ENCODE measurements around the gene CDKN2B. TPM values are rescaled to one million over a fixed set of nuclear protein-coding genes. Genes with fewer than 3 reads are reported as not detected.

The CDKN2B gene
- total RNA-seq, 4 donors from 2014 or later = 4.5 to 25.1 (median 15.6) TPM

DNA sequence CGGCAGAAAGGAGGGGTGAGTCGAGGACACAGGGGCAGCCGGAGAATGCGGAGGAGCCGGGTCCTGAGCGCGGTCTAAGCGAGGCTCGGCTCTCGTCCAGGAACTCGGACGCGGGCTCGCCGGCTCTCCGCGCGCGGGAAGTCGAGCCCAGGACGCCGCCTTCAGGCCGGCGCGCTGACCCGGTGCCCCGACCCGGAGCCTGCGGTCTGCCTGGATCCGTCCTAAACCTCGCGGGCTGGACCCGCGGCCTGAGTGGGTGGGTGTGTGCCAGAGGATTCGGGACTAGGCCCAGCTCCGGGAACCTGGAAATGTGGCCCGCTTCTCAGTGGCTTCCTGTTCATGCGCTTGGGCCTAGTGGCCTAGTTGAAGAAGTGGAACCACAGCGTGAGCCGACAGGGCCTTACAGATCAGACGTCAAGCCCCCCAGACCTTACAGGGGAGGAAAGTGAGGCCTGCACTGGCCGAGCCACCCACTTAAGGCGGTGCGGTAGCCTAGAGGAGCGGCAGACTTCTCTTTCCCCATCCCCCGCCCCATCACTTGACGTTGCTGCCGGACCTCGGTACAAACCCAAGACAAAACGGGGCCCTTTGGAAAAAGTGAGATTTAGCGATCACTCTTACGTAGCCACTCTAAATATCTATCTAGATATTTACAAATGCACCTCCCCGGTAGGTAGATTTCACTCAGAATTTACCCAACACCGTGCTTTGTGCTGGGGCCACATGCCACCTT is 13.3 kb downstream of the CDKN2B start:
- Histone ChIP-seq H3K4me1 (peaks cover 4 to 5% of the 10 kb centered on the region in 2 donors), H3K36me3 (no peaks in the 10 kb centered on the region), H3K4me3 (peak overlapping the region; percentile 76 to 95 (median 82)), H3K9me3 (no peaks in the 10 kb centered on the region), H3K27me3 (peaks cover 4 to 24% (median 24%) of the 10 kb centered on the region in 3 donors), H3K27ac (peak overlapping the region in 3 of 4 donors; percentile 49 to 60 (median 51))
- DNase-seq (no peak), ATAC-seq (peak; percentile 40 to 57)
- in situ Hi-C loops (cut with MboI; ENCODE audit: low sequenced_read_pairs in 4 of 4) (loop anchor here in 2 of 4 donors (25.0 kb wide), 1 partner anchor 659 kb away; the partner anchor contains the start of gene KLHL9 (in 2 of the 2)), intact Hi-C loops (cut with DNase I; ENCODE audit: low total_unique reads) (loop anchor here (2.0 kb wide), 1 partner anchor 13 kb away; the partner anchor contains the start of gene CDKN2B)
- TF ChIP-seq, protein P1, sequence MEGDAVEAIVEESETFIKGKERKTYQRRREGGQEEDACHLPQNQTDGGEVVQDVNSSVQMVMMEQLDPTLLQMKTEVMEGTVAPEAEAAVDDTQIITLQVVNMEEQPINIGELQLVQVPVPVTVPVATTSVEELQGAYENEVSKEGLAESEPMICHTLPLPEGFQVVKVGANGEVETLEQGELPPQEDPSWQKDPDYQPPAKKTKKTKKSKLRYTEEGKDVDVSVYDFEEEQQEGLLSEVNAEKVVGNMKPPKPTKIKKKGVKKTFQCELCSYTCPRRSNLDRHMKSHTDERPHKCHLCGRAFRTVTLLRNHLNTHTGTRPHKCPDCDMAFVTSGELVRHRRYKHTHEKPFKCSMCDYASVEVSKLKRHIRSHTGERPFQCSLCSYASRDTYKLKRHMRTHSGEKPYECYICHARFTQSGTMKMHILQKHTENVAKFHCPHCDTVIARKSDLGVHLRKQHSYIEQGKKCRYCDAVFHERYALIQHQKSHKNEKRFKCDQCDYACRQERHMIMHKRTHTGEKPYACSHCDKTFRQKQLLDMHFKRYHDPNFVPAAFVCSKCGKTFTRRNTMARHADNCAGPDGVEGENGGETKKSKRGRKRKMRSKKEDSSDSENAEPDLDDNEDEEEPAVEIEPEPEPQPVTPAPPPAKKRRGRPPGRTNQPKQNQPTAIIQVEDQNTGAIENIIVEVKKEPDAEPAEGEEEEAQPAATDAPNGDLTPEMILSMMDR (IDR thresholded peaks at IDR 0.05 in 4 of 5, conservative IDR thresholded peaks at IDR 0.05 in 1 of 5) = peak in 1 of 5 experiments; percentile 16
- no peak for TF ChIP-seq POLR2A (IDR thresholded peaks at IDR 0.05)

DNA sequence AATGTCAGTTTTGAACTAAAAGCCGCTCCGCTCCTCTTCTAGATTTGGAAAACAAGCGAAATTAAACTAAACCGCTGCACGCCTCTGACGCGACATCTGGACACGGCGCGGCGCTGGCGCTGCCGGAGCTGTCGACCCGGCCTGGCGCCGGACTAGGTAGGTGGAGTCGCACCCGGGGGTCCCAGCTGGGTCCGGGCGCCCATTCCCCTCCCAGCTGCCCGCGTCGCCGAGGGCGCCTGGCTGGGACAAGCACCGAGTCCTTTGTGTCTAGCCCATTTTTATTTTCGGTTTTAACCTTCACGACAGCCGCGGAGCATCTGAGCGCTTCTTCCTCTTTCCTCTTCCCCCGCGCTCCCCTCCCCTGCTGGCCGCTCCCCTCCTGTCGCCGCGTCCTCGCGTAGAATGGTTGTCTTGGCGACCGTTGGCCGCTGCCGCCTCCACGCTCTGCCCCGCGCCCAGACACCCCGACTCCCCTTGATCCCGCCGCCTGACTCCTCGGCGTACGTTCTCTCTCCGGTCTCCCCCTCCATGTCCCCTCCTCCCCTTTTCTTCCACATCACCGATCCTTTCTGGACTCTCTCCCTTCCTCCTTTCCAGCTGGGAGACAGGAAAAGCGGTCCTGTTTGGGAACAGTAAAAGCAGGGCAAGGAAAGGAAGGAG is 14.0 kb downstream of the CDKN2B start:
- ATAC-seq (peak; percentile 62 to 74), DNase-seq (peak in 1 of 2 donors; percentile 45)
- no peaks in the 10 kb centered on the region for H3K9me3 ChIP-seq
- no peak for TF ChIP-seq POLR2A (IDR thresholded peaks at IDR 0.05)
- TF ChIP-seq, protein P1 (IDR thresholded peaks at IDR 0.05 in 4 of 5, conservative IDR thresholded peaks at IDR 0.05 in 1 of 5) = no peak
- H3K27ac ChIP-seq = peak overlapping the region; percentile 44 to 60 (median 50)
- no peaks in the 10 kb centered on the region for H3K36me3 ChIP-seq
- intact Hi-C loops (cut with DNase I; ENCODE audit: low total_unique reads) = loop anchor here (2.0 kb wide), 1 partner anchor 14 kb away; the partner anchor contains the start of gene CDKN2B
- peak overlapping the region; percentile 76 to 95 (median 82) for H3K4me3 ChIP-seq
- in situ Hi-C loops (cut with MboI; ENCODE audit: low sequenced_read_pairs in 4 of 4) = loop anchor here in 2 of 4 donors (25.0 kb wide), 1 partner anchor 658 kb away; the partner anchor contains the start of gene KLHL9 (in 2 of the 2)
- H3K27me3 ChIP-seq = peaks cover 8 to 29% (median 26%) of the 10 kb centered on the region in 3 donors
- peaks cover 4 to 5% of the 10 kb centered on the region in 2 donors for H3K4me1 ChIP-seq

DNA sequence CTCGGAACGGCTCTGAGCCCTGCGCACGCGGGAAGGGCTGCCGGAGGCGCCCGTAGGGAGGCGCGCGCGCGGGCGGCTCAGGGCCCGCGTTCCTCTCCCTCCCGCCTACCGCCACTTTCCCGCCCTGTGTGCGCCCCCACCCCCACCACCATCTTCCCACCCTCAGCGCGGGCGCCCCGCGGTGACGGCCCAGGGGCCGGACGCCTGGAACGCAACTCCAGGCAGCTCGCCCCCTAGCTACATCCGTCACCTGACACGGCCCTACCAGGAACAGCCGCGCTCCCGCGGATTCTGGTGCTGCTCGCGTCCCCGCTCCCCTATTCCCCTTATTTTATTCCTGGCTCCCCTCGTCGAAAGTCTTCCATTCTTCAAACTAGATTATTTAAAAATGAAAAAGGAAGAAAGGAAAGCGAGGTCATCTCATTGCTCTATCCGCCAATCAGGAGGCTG is 14.5 kb downstream of the CDKN2B start, which contains the start of gene CDKN2B-AS1:
Gene CDKN2B-AS1 (plus strand): TSS at position 236 of the 450 bp plus-strand sequence.
- peak within 1 kb of the TSS; percentile 76 to 95 (median 82) for H3K4me3 ChIP-seq
- TF ChIP-seq POLR2A (IDR thresholded peaks at IDR 0.05) = no peak
- H3K27ac ChIP-seq = peak within 1 kb of the TSS; percentile 44 to 60 (median 50)
- H3K4me1 ChIP-seq = peaks cover 4 to 5% of the 10 kb centered on the region in 2 donors
- H3K9me3 ChIP-seq = no peaks in the 10 kb centered on the region
- no peaks in the 10 kb centered on the region for H3K36me3 ChIP-seq
- H3K27me3 ChIP-seq = peaks cover 14 to 34% (median 32%) of the 10 kb centered on the region in 3 donors
- no peak for DNase-seq
- in situ Hi-C loops (cut with MboI; ENCODE audit: low sequenced_read_pairs in 4 of 4) (loop anchor here in 2 of 4 donors (25.0 kb wide), 1 partner anchor 657 kb away; the partner anchor contains the start of gene KLHL9 (in 2 of the 2)), intact Hi-C loops (cut with DNase I; ENCODE audit: low total_unique reads) (loop anchor here (1.0 to 5.0 kb wide), 3 partner anchors 14 to 182 kb away; partner anchors contain the start of gene CDKN2B)
- ATAC-seq = peak; percentile 41 to 44

DNA sequence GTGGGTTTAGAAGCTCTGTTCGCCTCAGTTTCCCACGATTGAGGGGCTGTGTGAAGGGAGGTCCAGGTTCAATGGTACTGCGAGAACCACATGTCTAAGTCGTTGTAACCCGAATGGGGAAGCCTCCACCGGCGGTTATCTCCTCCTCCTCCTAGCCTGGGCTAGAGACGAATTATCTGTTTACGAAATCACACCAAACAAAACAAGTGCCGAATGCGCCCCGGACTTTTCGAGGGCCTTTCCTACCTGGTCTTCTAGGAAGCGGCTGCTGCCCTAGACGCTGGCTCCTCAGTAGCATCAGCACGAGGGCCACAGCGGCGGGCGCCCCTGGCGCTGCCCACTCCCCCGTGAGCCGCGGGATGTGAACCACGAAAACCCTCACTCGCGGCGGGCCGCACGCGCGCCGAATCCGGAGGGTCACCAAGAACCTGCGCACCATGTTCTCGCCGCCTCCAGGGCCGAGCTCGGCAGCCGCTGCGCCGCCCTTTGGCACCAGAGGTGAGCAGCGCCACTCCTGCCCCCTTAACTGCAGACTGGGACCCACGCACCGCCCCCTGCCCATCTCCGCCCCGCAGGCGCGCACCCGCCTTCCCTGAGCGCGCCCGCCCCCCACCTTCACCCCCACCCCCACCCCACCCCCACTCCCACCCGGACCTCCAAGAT is 15.1 kb downstream of the CDKN2B start, which contains the start of gene CDKN2A:
Gene CDKN2A (minus strand): TSS at position 500 of the 663 bp plus-strand sequence.
- no peaks in the 10 kb centered on the region for H3K36me3 ChIP-seq
- H3K9me3 ChIP-seq = no peaks in the 10 kb centered on the region
- peak within 1 kb of the TSS; percentile 76 to 95 (median 82) for H3K4me3 ChIP-seq
- H3K27me3 ChIP-seq = peaks cover 19 to 40% (median 37%) of the 10 kb centered on the region in 3 donors
- in situ Hi-C loops (cut with MboI; ENCODE audit: low sequenced_read_pairs in 4 of 4) = loop anchor here in 2 of 4 donors (25.0 kb wide), 1 partner anchor 657 kb away; the partner anchor contains the start of gene KLHL9 (in 2 of the 2)
- ATAC-seq = peak in 1 of 2 donors; percentile 16
- intact Hi-C loops (cut with DNase I; ENCODE audit: low total_unique reads) = loop anchor here (1.0 to 5.0 kb wide), 4 partner anchors 15 to 182 kb away; partner anchors contain the start of gene CDKN2B
- TF ChIP-seq POLR2A (IDR thresholded peaks at IDR 0.05) = no peak
- TF ChIP-seq, protein P1 (IDR thresholded peaks at IDR 0.05 in 4 of 5, conservative IDR thresholded peaks at IDR 0.05 in 1 of 5) = no peak
- peaks cover 4 to 5% of the 10 kb centered on the region in 2 donors for H3K4me1 ChIP-seq
- DNase-seq = no peak
- peak within 1 kb of the TSS; percentile 44 to 60 (median 50) for H3K27ac ChIP-seq
